Measurements from ENCODE around the gene CCDC127. TPM values are rescaled to one million over a fixed set of nuclear protein-coding genes. Genes with fewer than 3 reads are reported as not detected.

The CCDC127 gene
- polyA plus RNA-seq, 3 donors, result 0.68 to 1.5 (median 0.85) TPM

- Histone ChIP-seq H3K27me3 (ENCODE audit: control insufficient read depth in 2 of 2, insufficient read depth in 2 of 2, low read length in 2 of 2) (no peaks in the 10 kb centered on the region), H3K9me3 (replicated peaks in 1 of 2; ENCODE audit: control insufficient read depth in 1 of 2, insufficient read depth in 1 of 2, low read length in 2 of 2) (peaks cover 0 to 3% of the 10 kb centered on the region in 2 donors), H3K9ac (ENCODE audit: insufficient read depth, low read length, poor library complexity, severe bottlenecking) (no peak overlapping the region), H3K4me3 (replicated peaks in 1 of 3; ENCODE audit: low read depth in 2 of 3, low read length in 3 of 3) (no peak overlapping the region), H3K36me3 (replicated peaks in 1 of 2; ENCODE audit: control insufficient read depth in 1 of 2, insufficient read depth in 2 of 2, low read length in 2 of 2) (no peaks in the 10 kb centered on the region), H3K27ac (ENCODE audit: low read depth in 1 of 2, low read length in 2 of 2) (no peak overlapping the region), H4K20me1 (ENCODE audit: insufficient read depth, low read length) (no peaks in the 10 kb centered on the region), H2AFZ (ENCODE audit: insufficient read depth, low read depth, low read length, poor library complexity, severe bottlenecking) (no peak overlapping the region), H3K79me2 (ENCODE audit: insufficient read depth, low read length) (no peaks in the 10 kb centered on the region), H3K4me2 (replicated peaks; ENCODE audit: extremely low read depth, low read length, poor library complexity, severe bottlenecking) (no peak overlapping the region), H3K4me1 (ENCODE audit: control insufficient read depth in 1 of 2, insufficient read depth in 2 of 2, low read length in 2 of 2) (no peaks in the 10 kb centered on the region)
- Mint-ChIP-seq H3K4me3 (no peak overlapping the region), H3K36me3 (no peaks in the 10 kb centered on the region), H3K4me1 (no peaks in the 10 kb centered on the region), H3K9me3 (peaks cover 0 to 8% (median 4%) of the 10 kb centered on the region in 7 donors), H3K27me3 (ENCODE audit: low read depth in 3 of 3) (peaks cover 0 to 4% (median 0%) of the 10 kb centered on the region in 3 donors), H3K27ac (no peak overlapping the region)
- intact Hi-C loops (cut with micrococcal nuclease), result no loop called here
- DNase-seq, result no peak
- TF ChIP-seq CTCF (IDR thresholded peaks at IDR 0.05), result no peak
- 85% methylated on average over 12 of the region's 12 CpGs for WGBS (ENCODE audit: insufficient coverage)
Observed at GRCh38 chr5:169728-170094, 48.2 kb downstream of the CCDC127 start.

GRCh38 chr5:169071-169727, 48.8 kb downstream of the CCDC127 start:
- no peak overlapping the region for H3K4me3 ChIP-seq (replicated peaks in 1 of 3; ENCODE audit: low read depth in 2 of 3, low read length in 3 of 3)
- H3K27ac ChIP-seq (ENCODE audit: low read depth in 1 of 2, low read length in 2 of 2), result no peak overlapping the region
- TF ChIP-seq CTCF (IDR thresholded peaks at IDR 0.05), result no peak
- Mint-ChIP-seq H3K4me3 (no peak overlapping the region), H3K9me3 (peaks cover 1 to 13% (median 6%) of the 10 kb centered on the region in 7 donors), H3K36me3 (no peaks in the 10 kb centered on the region), H3K27ac (no peak overlapping the region), H3K27me3 (ENCODE audit: low read depth in 3 of 3) (peaks cover 0 to 2% (median 0%) of the 10 kb centered on the region in 3 donors), H3K4me1 (no peaks in the 10 kb centered on the region)
- H3K27me3 ChIP-seq (ENCODE audit: control insufficient read depth in 2 of 2, insufficient read depth in 2 of 2, low read length in 2 of 2), result no peaks in the 10 kb centered on the region
- H4K20me1 ChIP-seq (ENCODE audit: insufficient read depth, low read length), result no peaks in the 10 kb centered on the region
- 72% methylated on average over 30 of the region's 32 CpGs for WGBS (ENCODE audit: insufficient coverage)
- H3K4me1 ChIP-seq (ENCODE audit: control insufficient read depth in 1 of 2, insufficient read depth in 2 of 2, low read length in 2 of 2), result no peaks in the 10 kb centered on the region
- intact Hi-C loops (cut with micrococcal nuclease), result no loop called here
- peaks cover 0 to 7% of the 10 kb centered on the region in 2 donors for H3K9me3 ChIP-seq (replicated peaks in 1 of 2; ENCODE audit: control insufficient read depth in 1 of 2, insufficient read depth in 1 of 2, low read length in 2 of 2)
- no peak overlapping the region for H3K9ac ChIP-seq (ENCODE audit: insufficient read depth, low read length, poor library complexity, severe bottlenecking)
- H3K4me2 ChIP-seq (replicated peaks; ENCODE audit: extremely low read depth, low read length, poor library complexity, severe bottlenecking), result no peak overlapping the region
- H3K36me3 ChIP-seq (replicated peaks in 1 of 2; ENCODE audit: control insufficient read depth in 1 of 2, insufficient read depth in 2 of 2, low read length in 2 of 2), result no peaks in the 10 kb centered on the region
- DNase-seq, result no peak
- no peak overlapping the region for H2AFZ ChIP-seq (ENCODE audit: insufficient read depth, low read depth, low read length, poor library complexity, severe bottlenecking)
- H3K79me2 ChIP-seq (ENCODE audit: insufficient read depth, low read length), result no peaks in the 10 kb centered on the region

All from CD14-positive monocyte (primary cell).